Measurements from ENCODE around the gene B3GNT7.

The B3GNT7 gene

DNA sequence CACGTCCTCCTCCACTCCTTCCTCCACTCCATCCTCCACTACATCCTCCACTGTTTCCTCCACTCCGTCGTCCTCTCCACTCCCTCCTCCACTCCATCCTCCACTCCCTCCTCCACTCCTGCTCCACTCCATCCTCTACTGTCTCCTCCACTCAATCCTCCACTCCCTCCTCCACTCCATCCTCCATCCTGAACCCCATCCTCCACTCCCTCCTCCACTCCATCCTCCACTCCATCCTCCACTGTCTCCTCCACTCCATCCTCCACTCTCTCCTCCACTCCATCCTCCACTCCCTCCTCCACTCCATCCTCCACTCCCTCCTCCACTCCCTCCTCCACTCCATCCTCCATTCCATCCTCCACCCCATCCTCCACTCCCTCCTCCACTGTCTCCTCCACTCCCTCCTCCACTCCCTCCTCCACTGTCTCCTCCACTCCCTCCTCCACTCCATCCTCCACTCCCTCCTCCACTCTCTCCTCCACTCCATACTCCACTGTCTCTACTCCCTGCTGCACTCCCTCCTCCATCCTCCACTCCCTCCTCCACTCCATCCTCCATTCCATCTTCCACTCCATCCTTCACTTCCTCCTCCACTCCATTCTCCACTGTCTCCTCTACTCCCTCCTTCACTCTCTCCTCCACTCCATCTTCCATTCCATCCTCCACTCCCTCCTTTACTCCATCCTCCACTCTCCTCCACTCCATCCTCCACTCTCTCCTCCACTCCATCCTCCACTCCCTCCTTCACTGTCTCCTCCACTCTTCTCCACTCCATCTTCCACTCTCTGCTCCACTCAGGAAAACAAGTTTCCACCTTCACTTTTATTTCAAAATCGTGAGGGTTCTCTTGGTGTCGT, 14.3 kb upstream of the B3GNT7 start:
- TF ChIP-seq ZNF514 (tag by site-specific recombination; IDR thresholded peaks at IDR 0.05), result no peak
- no peak for TF ChIP-seq YY1 (tag by site-specific recombination; IDR thresholded peaks at IDR 0.05)
- TF ChIP-seq PRDM1 (tag by site-specific recombination; IDR thresholded peaks at IDR 0.05), result peak; percentile 94
- TF ChIP-seq ZNF366 (tag by site-specific recombination; conservative IDR thresholded peaks at IDR 0.05), result peak; percentile 63; the same call in 1 of the 2 replicates
- TF ChIP-seq ZNF24 (tag by site-specific recombination; IDR thresholded peaks at IDR 0.05), result no peak
- peak; percentile 53; the same call in 1 of the 2 replicates for TF ChIP-seq EGR2 (tag by site-specific recombination; IDR thresholded peaks at IDR 0.05; ENCODE audit: low read depth)
- Histone ChIP-seq H3K4me1 (ENCODE audit: control insufficient read depth, insufficient read depth, low read length) (peaks cover 6% of the 10 kb centered on the region; the same call in 1 of the 2 replicates), H3K27ac (ENCODE audit: extremely low read depth, low read depth, low read length) (no peak overlapping the region), H3K4me3 (ENCODE audit: low read depth, low read length) (no peak overlapping the region), H3K36me3 (ENCODE audit: control insufficient read depth in 2 of 2, insufficient read depth in 1 of 2, low read length in 2 of 2) (no peaks in the 10 kb centered on the region), H3K9me3 (ENCODE audit: control insufficient read depth, insufficient read depth, low read depth, low read length) (no peaks in the 10 kb centered on the region)
- ChIA-PET POLR2A (no interaction called here), CTCF (no interaction called here)

- CTCF ChIA-PET, result no interaction called here
- POLR2A ChIA-PET, result no interaction called here
Observed at GRCh38 chr2:231382116-231382515, 13.4 kb upstream of the B3GNT7 start.

GRCh38 chr2:231383416-231384108, 11.9 kb upstream of the B3GNT7 start:
- ChIA-PET POLR2A (no interaction called here), CTCF (no interaction called here)
- no peaks in the 10 kb centered on the region for H3K9me3 ChIP-seq (ENCODE audit: control insufficient read depth, insufficient read depth, low read depth, low read length)
- H3K4me3 ChIP-seq (ENCODE audit: low read depth, low read length), result no peak overlapping the region
- no peak overlapping the region for H3K27ac ChIP-seq (ENCODE audit: extremely low read depth, low read depth, low read length)
- peaks cover 6% of the 10 kb centered on the region; the same call in 1 of the 2 replicates for H3K4me1 ChIP-seq (ENCODE audit: control insufficient read depth, insufficient read depth, low read length)
- H3K36me3 ChIP-seq (ENCODE audit: control insufficient read depth in 2 of 2, insufficient read depth in 1 of 2, low read length in 2 of 2), result no peaks in the 10 kb centered on the region
- no peak for TF ChIP-seq ZBTB6 (tag by site-specific recombination; IDR thresholded peaks at IDR 0.05)
- TF ChIP-seq FEZF1 (tag by site-specific recombination; IDR thresholded peaks at IDR 0.05), result peak; percentile 87
- TF ChIP-seq MEIS1 (CRISPR knock-in tag; IDR thresholded peaks at IDR 0.05; ENCODE audit: borderline replicate concordance), result no peak
- peak; percentile 70; the same call in 1 of the 2 replicates for TF ChIP-seq OSR2 (tag by site-specific recombination; IDR thresholded peaks at IDR 0.05)
- peak; percentile 64 for TF ChIP-seq ZIC2 (tag by site-specific recombination; IDR thresholded peaks at IDR 0.05)
- no peak for TF ChIP-seq ZNF677 (tag by site-specific recombination; IDR thresholded peaks at IDR 0.05)
- TF ChIP-seq ZBTB1 (tag by site-specific recombination; IDR thresholded peaks at IDR 0.05), result no peak
- no peak for TF ChIP-seq ZNF571 (tag by site-specific recombination; IDR thresholded peaks at IDR 0.05)
- no peak for TF ChIP-seq ZNF140 (tag by site-specific recombination; IDR thresholded peaks at IDR 0.05)
- no peak for TF ChIP-seq ZNF114 (tag by site-specific recombination; IDR thresholded peaks at IDR 0.05)
- TF ChIP-seq ZBTB17 (tag by site-specific recombination; IDR thresholded peaks at IDR 0.05), result no peak
- TF ChIP-seq WT1 (tag by site-specific recombination; IDR thresholded peaks at IDR 0.05), result peak; percentile 52; the same call in 1 of the 2 replicates
- TF ChIP-seq ZBTB8A (tag by site-specific recombination; IDR thresholded peaks at IDR 0.05), result no peak
- no peak for TF ChIP-seq ZNF521 (tag by site-specific recombination; IDR thresholded peaks at IDR 0.05)
- peak; percentile 53; the same call in 1 of the 2 replicates for TF ChIP-seq PRDM6 (tag by site-specific recombination; IDR thresholded peaks at IDR 0.05)
- TF ChIP-seq ZNF223 (tag by site-specific recombination; IDR thresholded peaks at IDR 0.05), result no peak
- TF ChIP-seq ZNF843 (tag by site-specific recombination; IDR thresholded peaks at IDR 0.05), result 0 out of 2 replicates have a peak, but pooled peaks have one; percentile 43
- no peak for TF ChIP-seq ZNF670 (tag by site-specific recombination; IDR thresholded peaks at IDR 0.05; ENCODE audit: low read depth)
- TF ChIP-seq HOXD13 (CRISPR knock-in tag; IDR thresholded peaks at IDR 0.05; ENCODE audit: borderline replicate concordance), result no peak
- TF ChIP-seq ZNF324 (tag by site-specific recombination; IDR thresholded peaks at IDR 0.05), result no peak
- TF ChIP-seq OVOL3 (tag by site-specific recombination; IDR thresholded peaks at IDR 0.05), result no peak

More at GRCh38 chr2:231382116-231382515, 13.4 kb upstream of the B3GNT7 start:
- Histone ChIP-seq H3K9me3 (ENCODE audit: control insufficient read depth, insufficient read depth, low read depth, low read length) (no peaks in the 10 kb centered on the region), H3K4me3 (ENCODE audit: low read depth, low read length) (no peak overlapping the region), H3K27ac (ENCODE audit: extremely low read depth, low read depth, low read length) (no peak overlapping the region), H3K36me3 (ENCODE audit: control insufficient read depth in 2 of 2, insufficient read depth in 1 of 2, low read length in 2 of 2) (no peaks in the 10 kb centered on the region), H3K4me1 (ENCODE audit: control insufficient read depth, insufficient read depth, low read length) (peaks cover 6% of the 10 kb centered on the region; the same call in 1 of the 2 replicates)
- TF ChIP-seq ZNF350 (tag by site-specific recombination; IDR thresholded peaks at IDR 0.05), result no peak

Measured in HEK293 (cell line).